IMR-90 (cell line): Measurements from ENCODE around the gene MED13. TPM values are rescaled to one million over a fixed set of nuclear protein-coding genes. Genes with fewer than 3 reads are reported as not detected.

Experiments used
- ATAC-seq: fragments of 200-7000 bp; cut with Tn5 transposase; 2 replicates; pipeline ENCODE4 v1.9.1; 2020; ENCODE audit warnings: low read depth, mild to moderate bottlenecking, moderate library complexity
- BruUV-seq: library from RNA; stranded (reverse); fragments of 400-500 nt; replicated peaks from 2 replicates; lab custom pipeline; 2021; lab: Mats Ljungman, UMichigan
- CTCF ChIA-PET: fragments of 300-600 bp; formaldehyde crosslinking; extraction: SDS; loops from one replicate; lab custom pipeline; 2021; ENCODE audit warnings: antibody characterized with exemption; lab: Yijun Ruan, JAX
- POLR2A ChIA-PET: fragments of 300-600 bp; sonication (Branson Sonifier 250); formaldehyde crosslinking; loops from one replicate; lab custom pipeline; 2022; ENCODE audit warnings: antibody characterized with exemption; ENCODE audit not compliant: unreplicated experiment; lab: Charles Lee
- DNase-seq: peaks from one replicate; pipeline ENCODE4 v3.0.0; 2013
- H2AFZ ChIP-seq: replicated peaks from 2 replicates; pipeline ENCODE3; 2013; ENCODE audit warnings: low read length, mild to moderate bottlenecking; ENCODE audit not compliant: poor library complexity
- H2AK5ac ChIP-seq: 2 replicates; pipeline ENCODE4 v1.6.1; 2013; ENCODE audit warnings: low read depth, low read length, inconsistent platforms
- H2AK9ac ChIP-seq: replicated peaks from 2 replicates; pipeline ENCODE3; 2013; ENCODE audit warnings: mild to moderate bottlenecking, low read depth, low read length, moderate library complexity; ENCODE audit not compliant: poor library complexity
- H2BK120ac ChIP-seq: 2 replicates; pipeline ENCODE4 v1.6.1; 2013; ENCODE audit warnings: low read depth, low read length, inconsistent platforms
- H2BK15ac ChIP-seq: 3 replicates; pipeline ENCODE4 v1.6.1; 2013; ENCODE audit warnings: low read depth, low read length, inconsistent platforms
- H2BK20ac ChIP-seq: 2 replicates; pipeline ENCODE4 v1.6.1; 2013; ENCODE audit warnings: low read depth, mild to moderate bottlenecking, inconsistent platforms, low read length, moderate library complexity
- H2BK5ac ChIP-seq: 2 replicates; pipeline ENCODE4 v1.6.1; 2013; ENCODE audit warnings: mild to moderate bottlenecking, low read depth, low read length, inconsistent platforms; ENCODE audit not compliant: poor library complexity, severe bottlenecking
- H3K14ac ChIP-seq: replicated peaks from 2 replicates; pipeline ENCODE4 v1.6.1; 2013; ENCODE audit warnings: low read depth, low read length, inconsistent platforms
- H3K18ac ChIP-seq: 2 replicates; pipeline ENCODE4 v1.6.1; 2013; ENCODE audit warnings: low read depth, low read length, control low read depth
- H3K23ac ChIP-seq: 2 replicates; pipeline ENCODE4 v1.6.1; 2013; ENCODE audit warnings: low read depth, low read length, inconsistent platforms
- H3K27ac ChIP-seq: 2 replicates; pipeline ENCODE4 v1.5.1; 2013; ENCODE audit warnings: mild to moderate bottlenecking, control low read depth, low read length; ENCODE audit not compliant: insufficient read depth
- H3K27me3 ChIP-seq: 2 replicates; pipeline ENCODE4 v1.6.1; 2013; ENCODE audit warnings: low read length; ENCODE audit not compliant: control insufficient read depth, insufficient read depth
- H3K36me3 ChIP-seq: 2 replicates; pipeline ENCODE4 v1.6.1; 2013; ENCODE audit warnings: low read length, mixed read lengths; ENCODE audit not compliant: control insufficient read depth, insufficient read depth
- H3K4ac ChIP-seq: 2 replicates; pipeline ENCODE4 v1.6.1; 2013; ENCODE audit warnings: low read depth, low read length, inconsistent platforms
- H3K4me1 ChIP-seq: 2 replicates; pipeline ENCODE4 v1.6.1; 2013; ENCODE audit warnings: low read length, mixed read lengths; ENCODE audit not compliant: control insufficient read depth, insufficient read depth
- H3K4me2 ChIP-seq: 2 replicates; pipeline ENCODE4 v1.6.1; 2013; ENCODE audit warnings: low read depth, mild to moderate bottlenecking, control low read depth, low read length, moderate library complexity
- H3K4me3 ChIP-seq: 2 replicates; pipeline ENCODE4 v1.5.1; 2013; ENCODE audit warnings: low read depth, mild to moderate bottlenecking, control low read depth, low read length, moderate library complexity; ENCODE audit not compliant: insufficient read depth
- H3K56ac ChIP-seq: 2 replicates; pipeline ENCODE4 v1.6.1; 2013; ENCODE audit warnings: low read length, inconsistent platforms; ENCODE audit not compliant: insufficient read depth; ENCODE audit errors: extremely low read depth
- H3K79me1 ChIP-seq, 2 experiments: 2 replicates each; pipeline ENCODE4 v1.6.1; 2013; ENCODE audit warnings: low read length in 2 of 2, inconsistent platforms in 1 of 2, low read depth in 1 of 2
- H3K9ac ChIP-seq: 2 replicates; pipeline ENCODE4 v1.6.1; 2013; ENCODE audit warnings: low read depth, low read length, control low read depth
- H3K9me1 ChIP-seq: 2 replicates; pipeline ENCODE4 v1.6.1; 2013; ENCODE audit warnings: low read length, inconsistent platforms; ENCODE audit not compliant: insufficient read depth
- H3K9me3 ChIP-seq: 2 replicates; pipeline ENCODE4 v1.6.1; 2013; ENCODE audit warnings: low read length; ENCODE audit not compliant: control insufficient read depth, insufficient read depth
- H4K20me1 ChIP-seq: 2 replicates; pipeline ENCODE4 v1.6.1; 2013; ENCODE audit warnings: low read length, inconsistent platforms; ENCODE audit not compliant: insufficient read depth
- H4K5ac ChIP-seq: 2 replicates; pipeline ENCODE4 v1.6.1; 2013; ENCODE audit warnings: mild to moderate bottlenecking, low read depth, low read length, control low read depth
- H4K8ac ChIP-seq, 2 experiments: 2 replicates each; pipeline ENCODE4 v1.6.1; 2013; ENCODE audit warnings: low read depth in 2 of 2, low read length in 2 of 2, control low read depth in 1 of 2, inconsistent platforms in 1 of 2
- H4K91ac ChIP-seq: 2 replicates; pipeline ENCODE4 v1.6.1; 2013; ENCODE audit warnings: low read depth, low read length, inconsistent platforms; ENCODE audit not compliant: insufficient read depth
- BHLHE40 ChIP-seq: fragments of 150-350 bp; IDR thresholded peaks from 2 replicates; pipeline ENCODE4 v1.6.1; 2016; ENCODE audit warnings: mild to moderate bottlenecking, low read depth, low read length
- CEBPB ChIP-seq: IDR thresholded peaks from 2 replicates; pipeline ENCODE4 v1.6.1; 2012; ENCODE audit warnings: low read depth, low read length, improper control_type of control experiment
- CHD1 ChIP-seq: IDR thresholded peaks from 2 replicates; pipeline ENCODE4 v1.6.1; 2012; ENCODE audit warnings: low read depth, low read length, improper control_type of control experiment
- FOS ChIP-seq: fragments of 150-350 bp; IDR thresholded peaks from 2 replicates; pipeline ENCODE4 v1.6.1; 2016; ENCODE audit warnings: low read depth, low read length
- MAFK ChIP-seq: IDR thresholded peaks from 2 replicates; pipeline ENCODE4 v1.6.1; 2012; ENCODE audit warnings: low read depth, low read length, improper control_type of control experiment
- MAZ ChIP-seq: IDR thresholded peaks from 2 replicates; pipeline ENCODE4 v1.6.1; 2012; ENCODE audit warnings: low read depth, mild to moderate bottlenecking, low read length, improper control_type of control experiment, moderate library complexity, borderline replicate concordance
- MXI1 ChIP-seq: IDR thresholded peaks from 2 replicates; pipeline ENCODE4 v1.6.1; 2012; ENCODE audit warnings: low read depth, mild to moderate bottlenecking, low read length, moderate library complexity, borderline replicate concordance
- NFE2L2 ChIP-seq: fragments of 150-350 bp; IDR thresholded peaks from 2 replicates; pipeline ENCODE4 v1.6.1; 2016; ENCODE audit warnings: low read depth, mild to moderate bottlenecking, low read length
- POLR2A ChIP-seq: IDR thresholded peaks from 2 replicates; pipeline ENCODE4 v1.6.1; 2012; ENCODE audit warnings: mild to moderate bottlenecking, low read depth, low read length
- RAD21 ChIP-seq: IDR thresholded peaks from 2 replicates; pipeline ENCODE4 v1.6.1; 2012; ENCODE audit warnings: low read length, improper control_type of control experiment
- RCOR1 ChIP-seq: IDR thresholded peaks from 2 replicates; pipeline ENCODE4 v1.6.1; 2012; ENCODE audit warnings: mild to moderate bottlenecking, low read length, improper control_type of control experiment; ENCODE audit not compliant: insufficient replicate concordance
- RFX5 ChIP-seq: IDR thresholded peaks from 2 replicates; pipeline ENCODE4 v1.8.0; 2012; ENCODE audit warnings: low read depth, mild to moderate bottlenecking, low read length, moderate library complexity
- WGBS, 2 experiments: methylation state at CpG; one replicate each; pipeline versions ENCODE4 v1.1.5 to v1.1.7; 2013; ENCODE audit warnings: missing lambda C conversion rate in 2 of 2; ENCODE audit not compliant: insufficient read length in 1 of 2; ENCODE audit errors: extremely low coverage in 2 of 2; 5-methylcytosine and 5-hydroxymethylcytosine counted together
- dilution Hi-C: fragments of 300-500 bp; cut with HindIII; formaldehyde crosslinking; loops from one replicate; pipeline ENCODE4 v1.14.3; 2018; ENCODE audit warnings: low sequenced_read_pairs; ENCODE audit not compliant: unreplicated experiment
- in situ Hi-C: fragments of 300-500 bp; cut with MboI; formaldehyde crosslinking; loops from 3 replicates; pipeline ENCODE4 v1.14.3; 2019; ENCODE audit warnings: low sequenced_read_pairs, inconsistent platforms, mixed read lengths
- intact Hi-C: fragments of 100-400 bp; cut with micrococcal nuclease; formaldehyde crosslinking; loops from 2 replicates; pipeline ENCODE4 v1.10.0; 2022
- polyA plus RNA-seq, 3 experiments: library from polyadenylated mRNA; depleted of rRNA; stranded (reverse); fragments of >200 nt; gene quantifications; 2 replicates each; pipeline ENCODE4 v1.2.3, GENCODE V29; 2012; ENCODE audit warnings: low replicate concordance in 1 of 3
- total RNA-seq: library from RNA; depleted of rRNA; stranded (reverse); fragments of >200 nt; gene quantifications from 2 replicates; pipeline ENCODE4 v1.2.3, GENCODE V29; 2012
- TF ChIP-seq, protein P1 (sequence below): fragments of 150-350 bp; IDR thresholded peaks from 2 replicates; pipeline ENCODE4 v1.6.1; 2017; ENCODE audit warnings: mild to moderate bottlenecking, antibody characterized with exemption, low read length, low read depth
- TF ChIP-seq, protein P2 (sequence below): fragments of 150-350 bp; IDR thresholded peaks from 2 replicates; pipeline ENCODE4 v1.6.1; 2016; ENCODE audit warnings: low read depth, mild to moderate bottlenecking, low read length, moderate library complexity, borderline replicate concordance
- TF ChIP-seq, protein P3 (sequence below): conservative IDR thresholded peaks from 2 replicates; pipeline ENCODE4 v1.5.1; 2012; ENCODE audit warnings: mild to moderate bottlenecking, low read depth, low read length, improper control_type of control experiment

The MED13 gene
- total and polyA plus RNA-seq, 2 of the 4 experiments (the other 2 are of a cell fraction) = 9.7 to 67.2 TPM

DNA sequence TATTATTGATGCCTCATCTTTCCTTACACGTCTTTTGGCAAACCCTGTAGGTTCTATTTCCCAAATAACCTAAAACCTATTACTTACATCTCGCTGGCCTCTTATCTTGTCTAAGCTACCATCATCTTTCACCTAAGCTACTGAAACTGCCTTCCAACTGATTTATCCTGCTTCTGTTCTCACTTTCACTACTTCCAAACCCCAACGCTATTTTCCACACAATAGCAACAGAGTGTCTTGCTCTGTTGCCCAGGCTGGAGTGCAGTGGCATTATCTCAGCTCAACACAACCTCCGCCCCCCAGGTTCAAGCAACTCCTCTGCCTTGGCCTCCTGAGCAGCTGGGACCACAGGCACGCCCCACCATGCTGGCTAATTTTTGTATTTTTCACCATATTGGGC is 84.5 kb downstream of the MED13 start:
- no peak overlapping the region for H4K91ac ChIP-seq
- no peak overlapping the region for H3K56ac ChIP-seq
- POLR2A ChIA-PET = no interaction called here
- no peak overlapping the region for H3K23ac ChIP-seq
- no peaks in the 10 kb centered on the region; the same call in 1 of the 2 replicates for H3K9me1 ChIP-seq
- no peak overlapping the region for H3K4me3 ChIP-seq
- H2BK5ac ChIP-seq = no peak overlapping the region
- no peak for DNase-seq
- H4K20me1 ChIP-seq = peaks cover 6% of the 10 kb centered on the region; the same call in 1 of the 2 replicates
- no peak overlapping the region for H4K8ac ChIP-seq
- dilution Hi-C loops (no loop called here), intact Hi-C loops (loop anchor here (5.0 kb wide), 1 partner anchor 33 kb away; no protein-coding TSS in a partner anchor), in situ Hi-C loops (no loop called here)
- H2BK120ac ChIP-seq = no peak overlapping the region
- no peak for ATAC-seq
- H2AK9ac ChIP-seq = no peak overlapping the region
- H3K9ac ChIP-seq = no peak overlapping the region
- no peaks in the 10 kb centered on the region for H3K9me3 ChIP-seq
- 100% methylated on average over 3 of the region's 5 CpGs; no CpG with 5 or more reads in 1 of the 2 experiments for WGBS, 2 experiments
- H3K18ac ChIP-seq = no peak overlapping the region
- BruUV-seq = no TSS peak
- H2AK5ac ChIP-seq = no peak overlapping the region
- no peak overlapping the region for H2BK20ac ChIP-seq
- no peak overlapping the region for H3K14ac ChIP-seq
- TF ChIP-seq, protein P1, sequence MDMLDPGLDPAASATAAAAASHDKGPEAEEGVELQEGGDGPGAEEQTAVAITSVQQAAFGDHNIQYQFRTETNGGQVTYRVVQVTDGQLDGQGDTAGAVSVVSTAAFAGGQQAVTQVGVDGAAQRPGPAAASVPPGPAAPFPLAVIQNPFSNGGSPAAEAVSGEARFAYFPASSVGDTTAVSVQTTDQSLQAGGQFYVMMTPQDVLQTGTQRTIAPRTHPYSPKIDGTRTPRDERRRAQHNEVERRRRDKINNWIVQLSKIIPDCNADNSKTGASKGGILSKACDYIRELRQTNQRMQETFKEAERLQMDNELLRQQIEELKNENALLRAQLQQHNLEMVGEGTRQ = no peak
- no peak for TF ChIP-seq CEBPB
- TF ChIP-seq, protein P2, sequence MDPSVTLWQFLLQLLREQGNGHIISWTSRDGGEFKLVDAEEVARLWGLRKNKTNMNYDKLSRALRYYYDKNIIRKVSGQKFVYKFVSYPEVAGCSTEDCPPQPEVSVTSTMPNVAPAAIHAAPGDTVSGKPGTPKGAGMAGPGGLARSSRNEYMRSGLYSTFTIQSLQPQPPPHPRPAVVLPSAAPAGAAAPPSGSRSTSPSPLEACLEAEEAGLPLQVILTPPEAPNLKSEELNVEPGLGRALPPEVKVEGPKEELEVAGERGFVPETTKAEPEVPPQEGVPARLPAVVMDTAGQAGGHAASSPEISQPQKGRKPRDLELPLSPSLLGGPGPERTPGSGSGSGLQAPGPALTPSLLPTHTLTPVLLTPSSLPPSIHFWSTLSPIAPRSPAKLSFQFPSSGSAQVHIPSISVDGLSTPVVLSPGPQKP = no peak
- TF ChIP-seq MAFK = no peak
- TF ChIP-seq, protein P3, sequence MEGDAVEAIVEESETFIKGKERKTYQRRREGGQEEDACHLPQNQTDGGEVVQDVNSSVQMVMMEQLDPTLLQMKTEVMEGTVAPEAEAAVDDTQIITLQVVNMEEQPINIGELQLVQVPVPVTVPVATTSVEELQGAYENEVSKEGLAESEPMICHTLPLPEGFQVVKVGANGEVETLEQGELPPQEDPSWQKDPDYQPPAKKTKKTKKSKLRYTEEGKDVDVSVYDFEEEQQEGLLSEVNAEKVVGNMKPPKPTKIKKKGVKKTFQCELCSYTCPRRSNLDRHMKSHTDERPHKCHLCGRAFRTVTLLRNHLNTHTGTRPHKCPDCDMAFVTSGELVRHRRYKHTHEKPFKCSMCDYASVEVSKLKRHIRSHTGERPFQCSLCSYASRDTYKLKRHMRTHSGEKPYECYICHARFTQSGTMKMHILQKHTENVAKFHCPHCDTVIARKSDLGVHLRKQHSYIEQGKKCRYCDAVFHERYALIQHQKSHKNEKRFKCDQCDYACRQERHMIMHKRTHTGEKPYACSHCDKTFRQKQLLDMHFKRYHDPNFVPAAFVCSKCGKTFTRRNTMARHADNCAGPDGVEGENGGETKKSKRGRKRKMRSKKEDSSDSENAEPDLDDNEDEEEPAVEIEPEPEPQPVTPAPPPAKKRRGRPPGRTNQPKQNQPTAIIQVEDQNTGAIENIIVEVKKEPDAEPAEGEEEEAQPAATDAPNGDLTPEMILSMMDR = no peak
- TF ChIP-seq RCOR1 = no peak
- no peak for TF ChIP-seq RFX5
- TF ChIP-seq NFE2L2 = no peak
- TF ChIP-seq POLR2A = no peak
- TF ChIP-seq MXI1 = no peak
- TF ChIP-seq FOS = no peak
- TF ChIP-seq CHD1 = no peak
- no peak for TF ChIP-seq RAD21
- no peak for TF ChIP-seq MAZ
- no peak for TF ChIP-seq BHLHE40
- H3K4ac ChIP-seq = no peak overlapping the region
- no peak overlapping the region for H2AFZ ChIP-seq
- H3K27ac ChIP-seq = no peak overlapping the region
- H3K36me3 ChIP-seq = peaks cover 32% of the 10 kb centered on the region
- CTCF ChIA-PET = no interaction called here
- H3K4me2 ChIP-seq = no peak overlapping the region
- H3K79me1 ChIP-seq = peaks cover 12 to 35% of the 10 kb centered on the region in 2 experiments
- no peak overlapping the region for H2BK15ac ChIP-seq
- H3K4me1 ChIP-seq = no peaks in the 10 kb centered on the region
- H3K27me3 ChIP-seq = no peaks in the 10 kb centered on the region
- no peak overlapping the region for H4K5ac ChIP-seq
